Activated naive CD8-positive, alpha-beta T cell treated with anti-CD3 and anti-CD28 coated beads, Interleukin-2, amount 50 U/mL, for 24 hours (primary cell): ENCODE results near the gene SPECC1.
"Not testable (repeated sequence)": the region's sequence is repeated elsewhere in the genome, so short reads cannot be mapped to it uniquely, and the experiment has no call there.

ENCODE experiments used
- ATAC-seq: fragments of 150-1000 bp; cut with Tn5 transposase; one replicate; pipeline ENCODE4 v1.10.0; 2021
- DNase-seq: peaks from one replicate; pipeline ENCODE4 v3.0.0; 2021
- H3K27ac Mint-ChIP-seq: one replicate; pipeline ENCODE4 v1.8.0; 2021; ENCODE audit warnings: mild to moderate bottlenecking, mixed read lengths
- H3K27me3 Mint-ChIP-seq: one replicate; pipeline ENCODE4 v1.8.0; 2021; ENCODE audit warnings: mixed read lengths
- H3K36me3 Mint-ChIP-seq: one replicate; pipeline ENCODE4 v1.8.0; 2021; ENCODE audit warnings: low read depth, mixed read lengths
- H3K4me1 Mint-ChIP-seq: one replicate; pipeline ENCODE4 v1.8.0; 2021; ENCODE audit warnings: mixed read lengths
- H3K4me3 Mint-ChIP-seq: one replicate; pipeline ENCODE4 v1.8.0; 2021; ENCODE audit warnings: mild to moderate bottlenecking, moderate library complexity, mixed read lengths
- H3K9me3 Mint-ChIP-seq: one replicate; pipeline ENCODE4 v1.8.0; 2021; ENCODE audit warnings: mixed read lengths

The SPECC1 gene

GRCh38 chr17:20105539-20106280 lies 96.6 kb downstream of the SPECC1 start:
- no peaks in the 10 kb centered on the region for H3K9me3 Mint-ChIP-seq
- H3K4me3 Mint-ChIP-seq = no peak overlapping the region

GRCh38 chr17:20106446-20106845 lies 97.3 kb downstream of the SPECC1 start:
- Mint-ChIP-seq H3K27ac (peak overlapping the region; percentile 1), H3K4me1 (peaks cover 12% of the 10 kb centered on the region)
- H3K4me3 Mint-ChIP-seq, DNase-seq, H3K27me3 Mint-ChIP-seq, H3K36me3 Mint-ChIP-seq, H3K9me3 Mint-ChIP-seq: not testable (repeated sequence)
- ATAC-seq = peak; percentile 73

More at GRCh38 chr17:20105539-20106280, 96.6 kb downstream of the SPECC1 start:
- peak; percentile 34 for ATAC-seq
- H3K36me3 Mint-ChIP-seq = no peaks in the 10 kb centered on the region
- H3K27ac Mint-ChIP-seq = peak overlapping the region; percentile 1
- no peak for DNase-seq
- peaks cover 12% of the 10 kb centered on the region for H3K4me1 Mint-ChIP-seq
- H3K27me3 Mint-ChIP-seq = no peaks in the 10 kb centered on the region

- no peaks in the 10 kb centered on the region for H3K36me3 Mint-ChIP-seq
- ATAC-seq (no peak), DNase-seq (no peak)
- no peaks in the 10 kb centered on the region for H3K27me3 Mint-ChIP-seq
- H3K9me3 Mint-ChIP-seq = no peaks in the 10 kb centered on the region
- H3K4me1 Mint-ChIP-seq = peaks cover 12% of the 10 kb centered on the region
- no peak overlapping the region for H3K4me3 Mint-ChIP-seq
- H3K27ac Mint-ChIP-seq = no peak overlapping the region
These were observed 99.9 kb downstream of the SPECC1 start for GRCh38 chr17:20109076-20109475.

DNA sequence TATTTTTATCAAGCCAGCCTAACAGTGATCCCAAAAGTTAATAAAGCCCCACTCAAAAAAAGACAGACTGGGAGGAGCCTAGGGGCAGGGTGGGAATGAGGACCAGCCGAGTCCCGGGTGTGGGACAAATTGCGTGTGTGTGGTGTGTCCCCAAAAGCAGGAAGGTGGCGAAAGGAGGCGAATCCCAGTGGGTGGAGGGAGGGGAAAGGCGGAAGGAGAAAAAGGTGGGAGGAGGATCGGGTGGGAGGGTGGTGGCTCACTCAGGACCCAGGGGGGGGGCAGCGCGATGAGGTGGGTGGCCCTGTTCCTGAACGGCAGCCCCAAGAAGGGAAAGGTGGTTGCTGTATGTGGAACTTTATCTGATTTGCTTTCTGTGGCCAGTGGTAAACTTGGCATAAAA lies 102.4 kb downstream of the SPECC1 start:
- DNase-seq (no peak), ATAC-seq (no peak)
- no peaks in the 10 kb centered on the region for H3K9me3 Mint-ChIP-seq
- no peak overlapping the region for H3K27ac Mint-ChIP-seq
- no peak overlapping the region for H3K4me3 Mint-ChIP-seq
- H3K4me1 Mint-ChIP-seq = peaks cover 5% of the 10 kb centered on the region
- H3K36me3 Mint-ChIP-seq = no peaks in the 10 kb centered on the region
- H3K27me3 Mint-ChIP-seq = peaks cover 1% of the 10 kb centered on the region

DNA sequence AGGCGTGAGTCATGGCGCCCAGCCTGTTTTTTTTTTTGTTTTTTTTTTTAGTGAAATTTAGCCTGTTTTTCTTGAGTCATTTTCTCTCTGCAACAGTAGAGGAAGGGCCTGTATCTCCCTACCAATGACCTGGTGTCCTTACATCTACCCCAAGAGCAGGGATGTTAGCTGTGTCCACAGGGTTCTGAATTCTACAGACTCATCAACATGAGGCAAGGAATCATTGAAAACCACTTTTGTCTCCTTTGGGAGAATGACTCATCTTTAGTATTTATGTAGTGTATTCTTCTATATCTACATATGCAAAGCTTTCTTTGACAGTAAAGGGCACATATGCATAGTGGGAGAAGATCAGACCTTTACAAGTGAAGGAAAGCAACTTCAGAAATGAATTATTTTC lies 105.3 kb downstream of the SPECC1 start:
- DNase-seq (no peak), ATAC-seq (no peak)
- peaks cover 6% of the 10 kb centered on the region for H3K4me1 Mint-ChIP-seq
- no peaks in the 10 kb centered on the region for H3K9me3 Mint-ChIP-seq
- H3K27me3 Mint-ChIP-seq = peaks cover 1% of the 10 kb centered on the region
- H3K27ac Mint-ChIP-seq = no peak overlapping the region
- H3K36me3 Mint-ChIP-seq = no peaks in the 10 kb centered on the region
- H3K4me3 Mint-ChIP-seq = no peak overlapping the region

DNA sequence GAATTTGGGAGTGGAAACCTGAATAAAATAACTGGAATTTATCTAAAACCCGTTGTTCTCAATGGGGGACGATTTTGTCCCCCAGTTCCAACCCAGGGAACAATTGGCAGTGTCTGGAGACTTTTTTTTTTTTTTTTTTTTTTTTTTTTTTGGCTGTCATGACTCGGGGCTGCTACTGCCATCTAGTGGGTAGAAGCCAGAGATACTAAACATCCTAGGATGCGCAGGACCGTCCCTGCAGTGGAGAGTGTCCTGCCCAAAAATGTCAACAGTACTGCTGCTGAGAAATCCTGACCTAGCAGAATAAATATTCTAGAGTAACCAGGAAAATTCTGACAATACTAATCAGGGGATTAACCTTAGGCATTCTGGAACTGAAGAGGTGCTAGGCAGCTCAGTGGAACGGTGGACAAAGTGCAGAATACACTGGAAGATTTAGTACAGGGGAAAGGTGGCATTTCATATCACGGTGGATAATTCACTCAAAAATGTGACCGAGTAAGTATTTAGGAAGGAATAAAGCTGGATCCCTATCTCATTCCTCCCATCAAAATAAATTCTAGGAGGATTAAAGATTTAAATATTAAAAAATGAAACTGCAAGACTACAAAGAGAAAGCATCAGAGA lies 107.6 kb downstream of the SPECC1 start:
- H3K4me1 Mint-ChIP-seq = peaks cover 6% of the 10 kb centered on the region
- H3K36me3 Mint-ChIP-seq = no peaks in the 10 kb centered on the region
- H3K27me3 Mint-ChIP-seq = peaks cover 1% of the 10 kb centered on the region
- H3K4me3 Mint-ChIP-seq = no peak overlapping the region
- H3K27ac Mint-ChIP-seq = no peak overlapping the region
- ATAC-seq (peak; percentile 69), DNase-seq (peak; percentile 57)
- no peaks in the 10 kb centered on the region for H3K9me3 Mint-ChIP-seq

DNA sequence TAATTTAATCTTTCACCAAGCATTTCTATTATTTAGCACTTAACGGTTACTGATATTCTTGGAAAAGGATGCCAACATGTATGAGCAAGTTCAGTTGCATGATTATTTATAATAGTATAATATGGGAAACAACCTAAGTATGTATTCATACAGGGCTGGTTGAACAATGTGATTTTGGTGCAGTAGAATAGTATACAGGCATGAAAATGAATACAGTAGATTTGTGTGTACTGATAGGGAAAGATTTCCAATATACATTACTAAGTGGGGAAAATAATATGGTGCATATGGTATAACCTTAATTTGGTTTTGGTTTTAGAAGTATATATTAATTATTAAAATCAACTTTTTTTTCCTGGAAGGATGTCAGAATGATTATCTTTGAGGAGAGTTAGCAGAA lies 109.1 kb downstream of the SPECC1 start:
- H3K27me3 Mint-ChIP-seq = peaks cover 1% of the 10 kb centered on the region
- no peaks in the 10 kb centered on the region for H3K36me3 Mint-ChIP-seq
- H3K4me3 Mint-ChIP-seq = no peak overlapping the region
- ATAC-seq (no peak), DNase-seq (no peak)
- no peak overlapping the region for H3K27ac Mint-ChIP-seq
- H3K4me1 Mint-ChIP-seq = peaks cover 6% of the 10 kb centered on the region
- H3K9me3 Mint-ChIP-seq = no peaks in the 10 kb centered on the region

DNA sequence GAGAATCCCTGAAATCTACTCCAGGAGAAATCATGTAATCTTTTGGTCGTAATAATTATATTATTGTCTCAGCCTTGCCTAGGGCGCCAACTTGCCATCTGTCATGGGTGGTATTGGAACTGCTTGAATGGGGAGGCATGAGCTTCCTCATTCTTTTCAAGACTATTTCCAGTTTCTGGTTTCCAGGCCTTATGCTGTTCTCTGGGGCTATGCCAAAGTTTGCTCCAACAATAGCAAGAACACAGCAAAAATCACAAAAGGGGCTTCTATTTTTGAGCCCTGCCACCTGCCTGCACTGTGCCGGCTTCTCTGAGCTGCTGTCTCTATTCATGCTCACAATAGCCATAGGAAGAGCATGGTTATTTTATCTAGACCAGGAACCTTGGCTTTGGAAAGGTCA lies 111.7 kb downstream of the SPECC1 start:
- H3K36me3 Mint-ChIP-seq = no peaks in the 10 kb centered on the region
- no peaks in the 10 kb centered on the region for H3K9me3 Mint-ChIP-seq
- H3K4me3 Mint-ChIP-seq = no peak overlapping the region
- no peaks in the 10 kb centered on the region for H3K27me3 Mint-ChIP-seq
- H3K27ac Mint-ChIP-seq = no peak overlapping the region
- H3K4me1 Mint-ChIP-seq = peaks cover 2% of the 10 kb centered on the region
- ATAC-seq (no peak), DNase-seq (no peak)

DNA sequence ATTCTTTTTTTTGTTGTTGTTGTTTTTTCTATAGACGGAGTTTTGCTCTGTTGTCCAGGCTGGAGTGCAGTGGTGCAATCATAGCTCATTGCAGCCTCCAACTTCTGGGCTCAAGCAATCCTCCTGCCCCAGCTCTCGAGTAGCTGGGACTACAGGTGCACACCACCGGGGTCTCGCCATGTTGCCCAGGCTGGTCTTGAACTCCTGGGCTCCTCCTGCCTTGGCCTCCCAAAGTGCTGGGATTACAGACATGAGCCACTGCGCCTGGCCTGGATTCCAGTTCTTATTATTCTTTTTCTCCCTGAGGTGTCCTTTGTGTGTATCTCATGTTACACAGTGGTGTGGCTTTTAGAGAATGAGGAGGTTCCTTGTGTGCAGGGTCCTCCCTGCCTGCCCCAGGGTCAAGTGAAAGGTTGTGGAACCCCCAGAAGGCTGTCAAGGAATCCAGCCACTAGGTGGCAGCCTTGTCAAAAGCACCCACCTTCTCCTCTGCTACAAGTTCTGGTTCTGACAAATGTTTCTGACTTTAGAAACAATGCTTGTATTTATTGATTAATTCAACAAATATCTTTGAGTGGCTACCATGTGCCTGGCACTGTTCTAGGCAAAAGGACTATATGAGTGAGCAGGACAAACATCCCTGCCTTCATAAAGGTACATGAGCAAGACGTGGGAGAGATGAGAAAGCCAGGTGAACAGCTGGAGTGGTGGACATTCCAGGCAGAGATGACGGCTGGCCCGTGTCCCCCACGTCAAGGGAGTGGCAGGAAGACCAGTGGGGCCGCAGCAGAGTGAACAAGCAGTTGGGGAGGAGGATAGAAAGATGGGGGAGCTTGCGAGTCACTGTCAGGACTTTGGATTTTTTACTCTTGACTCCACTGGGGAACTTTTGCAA lies 112.4 kb downstream of the SPECC1 start:
- ATAC-seq (no peak), DNase-seq (peak; percentile 74)
- H3K27ac Mint-ChIP-seq = no peak overlapping the region
- no peak overlapping the region for H3K4me3 Mint-ChIP-seq
- H3K36me3 Mint-ChIP-seq = no peaks in the 10 kb centered on the region
- peaks cover 2% of the 10 kb centered on the region for H3K4me1 Mint-ChIP-seq
- no peaks in the 10 kb centered on the region for H3K27me3 Mint-ChIP-seq
- H3K9me3 Mint-ChIP-seq = no peaks in the 10 kb centered on the region

- no peaks in the 10 kb centered on the region for H3K9me3 Mint-ChIP-seq
- H3K36me3 Mint-ChIP-seq = no peaks in the 10 kb centered on the region
- H3K4me3 Mint-ChIP-seq = no peak overlapping the region
- H3K27ac Mint-ChIP-seq = no peak overlapping the region
- no peaks in the 10 kb centered on the region for H3K27me3 Mint-ChIP-seq
- ATAC-seq (no peak), DNase-seq (no peak)
- H3K4me1 Mint-ChIP-seq = no peaks in the 10 kb centered on the region
These were observed 113.2 kb downstream of the SPECC1 start for GRCh38 chr17:20122254-20122879.

DNA sequence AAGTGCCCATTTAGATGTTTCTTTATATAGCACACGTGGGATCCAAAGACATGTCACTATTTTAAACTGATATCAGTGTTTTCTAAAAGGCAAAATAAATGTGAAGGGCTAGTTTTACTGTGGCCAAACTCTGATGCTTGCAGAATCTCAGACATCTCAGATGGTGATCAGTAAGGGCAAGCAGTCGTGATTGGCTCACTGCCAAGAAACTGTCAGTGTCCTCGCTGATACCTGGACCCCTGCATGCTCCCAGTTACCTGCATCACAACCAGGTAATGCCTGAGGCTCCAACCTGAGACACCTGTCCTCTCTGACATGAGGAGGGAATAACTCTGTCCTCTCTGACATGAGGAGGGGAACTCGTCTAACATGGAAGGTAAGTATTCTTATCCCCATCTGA lies 114.0 kb downstream of the SPECC1 start:
- H3K4me1 Mint-ChIP-seq = no peaks in the 10 kb centered on the region
- no peak overlapping the region for H3K27ac Mint-ChIP-seq

DNA sequence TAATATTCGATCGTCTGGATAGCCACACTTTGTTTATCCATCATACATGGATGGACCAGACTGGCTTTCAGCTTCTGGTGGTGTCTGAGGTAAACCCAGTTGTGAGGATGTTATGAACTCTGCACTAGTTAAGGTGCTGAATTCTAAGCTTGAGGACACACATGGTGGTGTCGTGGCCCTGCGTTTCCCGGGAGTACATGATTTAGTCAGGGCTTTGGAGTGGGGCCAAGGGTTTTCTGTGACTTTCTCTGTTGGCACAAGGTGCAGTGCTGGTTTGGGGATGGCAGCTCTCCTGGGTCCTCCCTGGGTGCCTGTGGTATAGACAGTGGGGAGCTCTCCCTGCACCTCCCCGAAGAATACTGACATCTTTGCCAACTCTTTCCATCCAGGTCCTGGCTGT lies 116.6 kb downstream of the SPECC1 start:
- no peak for ATAC-seq
- H3K4me1 Mint-ChIP-seq = no peaks in the 10 kb centered on the region
- DNase-seq = no peak
- no peak overlapping the region for H3K27ac Mint-ChIP-seq
- H3K9me3 Mint-ChIP-seq = no peaks in the 10 kb centered on the region
- H3K4me3 Mint-ChIP-seq = no peak overlapping the region
- H3K36me3 Mint-ChIP-seq = no peaks in the 10 kb centered on the region
- H3K27me3 Mint-ChIP-seq = no peaks in the 10 kb centered on the region

More for the DNA sequence above, 114.0 kb downstream of the SPECC1 start:
- no peaks in the 10 kb centered on the region for H3K36me3 Mint-ChIP-seq
- DNase-seq (no peak), ATAC-seq (no peak)
- H3K9me3 Mint-ChIP-seq = no peaks in the 10 kb centered on the region
- H3K27me3 Mint-ChIP-seq = no peaks in the 10 kb centered on the region
- H3K4me3 Mint-ChIP-seq = no peak overlapping the region

DNA sequence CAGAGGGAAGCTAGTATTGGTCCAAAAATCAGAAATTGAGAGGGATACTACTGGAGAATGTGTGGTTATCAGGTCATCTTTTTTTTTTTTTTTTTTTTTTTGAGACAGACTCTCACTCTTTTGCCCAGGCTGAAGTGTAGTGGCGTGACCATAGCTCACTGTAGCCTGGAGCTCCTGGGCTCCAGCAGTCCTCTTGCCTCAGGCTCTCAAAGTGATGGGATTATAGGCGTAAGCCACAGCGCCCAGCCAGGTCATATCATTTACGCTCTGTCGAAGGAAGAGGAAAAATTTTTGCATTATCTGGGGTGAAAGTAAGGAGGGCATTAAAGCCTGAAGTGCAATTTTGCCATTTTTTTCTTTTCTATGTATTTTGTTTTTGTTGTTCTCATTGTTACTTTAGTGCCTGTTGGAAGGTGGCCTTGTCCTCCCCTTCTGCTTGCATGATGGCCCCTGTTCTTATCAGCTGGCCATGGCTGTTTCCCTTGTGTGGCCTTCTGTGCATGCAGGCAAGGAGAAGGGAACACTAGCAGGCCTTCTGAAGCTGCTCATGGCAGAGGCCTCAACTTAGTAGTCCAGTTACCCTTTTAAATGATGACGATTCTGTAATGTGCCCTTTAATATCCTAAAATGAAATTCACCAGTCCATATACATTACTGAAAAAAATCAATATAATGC lies 118.3 kb downstream of the SPECC1 start:
- H3K9me3 Mint-ChIP-seq = no peaks in the 10 kb centered on the region
- no peak overlapping the region for H3K27ac Mint-ChIP-seq
- H3K4me3 Mint-ChIP-seq = no peak overlapping the region
- no peaks in the 10 kb centered on the region for H3K4me1 Mint-ChIP-seq
- ATAC-seq = no peak
- H3K36me3 Mint-ChIP-seq = no peaks in the 10 kb centered on the region
- H3K27me3 Mint-ChIP-seq = no peaks in the 10 kb centered on the region
- DNase-seq = no peak

DNA sequence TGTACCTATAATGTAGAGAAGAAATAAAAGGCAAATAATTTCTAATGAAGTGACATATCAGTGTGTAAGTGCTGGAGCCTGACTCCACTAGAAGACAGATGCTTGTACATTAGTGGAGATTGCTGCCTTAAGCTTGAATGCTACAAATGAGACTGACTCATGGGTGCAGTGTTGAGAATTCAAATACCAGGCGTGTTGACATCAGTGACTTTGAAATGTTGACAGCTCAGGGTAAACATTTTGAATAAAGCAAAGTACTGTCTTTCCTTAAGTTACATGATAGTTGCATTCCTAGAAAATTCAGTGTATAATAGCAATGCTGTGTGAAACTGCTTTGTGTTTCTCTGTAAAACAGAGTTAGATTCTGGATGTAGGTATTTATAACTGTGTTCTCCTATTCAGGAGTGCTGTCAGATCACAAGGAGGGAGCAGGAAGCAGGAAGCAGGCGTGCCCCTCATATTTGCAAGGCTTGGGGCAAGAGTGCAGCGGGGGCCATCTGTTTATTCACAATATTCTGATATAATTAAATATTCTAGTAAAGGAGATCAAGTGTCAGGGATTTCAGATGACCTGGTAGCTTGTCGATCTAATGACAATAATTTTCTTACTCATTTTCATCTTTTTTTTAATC lies 119.0 kb downstream of the SPECC1 start:
- Mint-ChIP-seq H3K27ac (no peak overlapping the region), H3K4me3 (no peak overlapping the region), H3K9me3 (no peaks in the 10 kb centered on the region), H3K4me1 (no peaks in the 10 kb centered on the region), H3K36me3 (no peaks in the 10 kb centered on the region), H3K27me3 (no peaks in the 10 kb centered on the region)
- ATAC-seq (no peak), DNase-seq (no peak)
